Medulla oblongata (tissue), 1 donor: ENCODE data around the gene PFDN6.

Experiments
- DNase-seq: peaks from one replicate; pipeline ENCODE4 v3.0.0-alpha.2; 2015; ENCODE audit errors: extremely low spot score

The PFDN6 gene

GRCh38 chr6:33295621-33296369 is 6.4 kb downstream of the PFDN6 start:
- no peak for DNase-seq

DNA sequence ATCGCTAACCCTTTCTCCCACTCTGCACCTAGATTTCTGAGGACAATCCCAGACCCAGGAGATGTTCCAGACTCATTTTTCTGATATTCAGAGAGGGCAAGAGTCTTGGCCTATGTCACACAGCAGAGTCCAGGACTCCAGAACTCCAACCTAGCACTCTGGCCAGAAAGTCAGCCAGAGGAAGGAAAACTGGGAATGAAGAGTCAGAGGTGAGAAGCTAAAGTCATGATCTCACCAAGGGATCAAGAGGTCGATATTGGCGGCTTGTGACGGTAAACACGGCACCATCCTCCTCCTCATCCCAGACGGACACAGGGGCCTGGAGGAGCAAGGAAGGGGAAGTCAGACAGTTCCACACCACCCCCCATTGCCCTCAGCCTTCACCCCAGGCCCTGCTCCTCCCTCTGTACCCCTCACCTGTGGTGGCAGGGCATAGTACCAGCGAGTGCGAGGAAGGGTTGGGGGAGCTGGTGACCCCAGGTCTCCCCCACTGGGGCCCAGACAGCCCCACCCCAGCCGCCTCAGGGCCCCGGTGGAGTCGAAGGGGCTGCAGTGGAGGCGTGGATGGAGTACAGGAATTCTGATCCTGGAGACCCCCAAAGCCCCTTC is 7.5 kb downstream of the PFDN6 start:
- no peak for DNase-seq

- DNase-seq = no peak
These were observed 8.1 kb downstream of the PFDN6 start for GRCh38 chr6:33297406-33297955.

DNA sequence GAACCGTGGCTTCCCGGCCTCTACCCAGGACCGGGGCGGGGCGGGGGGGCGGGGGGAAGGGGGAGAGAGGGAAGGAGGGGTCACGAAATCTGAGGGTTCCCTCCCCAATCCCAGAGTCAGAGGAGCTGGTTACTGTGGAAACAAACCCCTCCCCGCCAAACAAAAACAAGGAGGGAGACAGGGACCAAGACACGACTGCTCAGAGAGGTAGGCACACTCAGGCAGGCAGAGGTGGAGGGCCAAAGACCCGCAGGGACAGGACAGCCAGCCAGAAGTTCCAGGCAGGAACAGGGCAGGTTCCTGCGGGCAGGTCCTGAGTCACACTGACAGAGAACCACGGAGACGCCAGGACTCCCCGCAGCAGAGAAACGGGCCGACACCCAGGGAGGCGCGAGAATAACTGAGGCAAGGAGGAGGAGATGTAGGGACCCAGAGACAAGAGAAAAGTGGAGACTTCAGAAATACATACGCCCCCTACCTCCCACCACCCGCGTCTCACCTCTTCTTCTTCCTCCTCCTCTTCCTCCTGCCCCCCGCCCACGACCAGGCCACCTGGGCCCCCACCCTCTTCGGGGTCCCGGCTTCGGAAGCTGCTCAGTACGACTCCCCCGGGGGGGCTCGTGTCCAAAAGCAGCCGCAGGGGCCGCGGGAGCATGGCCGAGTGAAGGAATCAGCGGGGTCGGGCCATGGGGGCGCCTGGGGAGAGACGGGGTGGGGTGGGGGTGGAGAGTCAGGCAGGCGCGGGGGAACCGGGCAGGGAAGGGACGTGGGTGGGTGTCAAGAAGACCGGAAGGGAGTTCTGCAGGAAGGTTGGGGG is 8.8 kb downstream of the PFDN6 start:
- DNase-seq = peak; percentile 72

DNA sequence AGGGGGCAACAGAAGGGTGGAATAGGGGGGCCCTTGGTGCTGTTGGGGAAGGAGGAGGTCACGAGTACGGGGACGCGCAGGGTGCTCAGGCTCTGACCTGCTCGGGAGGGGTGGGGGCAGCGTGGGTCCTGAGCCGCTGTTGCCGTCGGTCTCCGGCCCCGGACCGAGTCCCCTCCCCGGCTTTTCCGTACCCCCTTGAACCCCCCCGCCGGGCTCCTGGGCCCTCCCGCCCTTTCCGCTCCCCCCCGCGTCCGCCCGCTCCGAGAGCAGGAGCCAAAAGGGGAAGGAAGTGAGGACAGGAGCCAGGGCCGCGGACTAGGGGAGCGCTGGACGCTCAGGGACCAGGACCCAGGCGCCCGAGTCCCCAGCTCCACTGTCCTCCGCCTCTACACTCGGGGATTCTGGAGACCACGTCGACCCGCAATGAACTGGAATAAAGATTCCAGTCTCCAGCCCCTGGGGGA is 9.4 kb downstream of the PFDN6 start, which contains the start of gene RGL2:
Gene RGL2 (minus strand): TSS at position 170 of the 464 bp plus-strand sequence. CDS start 332 bp downstream, outside the sequence.
- peak; percentile 89 for DNase-seq

DNA sequence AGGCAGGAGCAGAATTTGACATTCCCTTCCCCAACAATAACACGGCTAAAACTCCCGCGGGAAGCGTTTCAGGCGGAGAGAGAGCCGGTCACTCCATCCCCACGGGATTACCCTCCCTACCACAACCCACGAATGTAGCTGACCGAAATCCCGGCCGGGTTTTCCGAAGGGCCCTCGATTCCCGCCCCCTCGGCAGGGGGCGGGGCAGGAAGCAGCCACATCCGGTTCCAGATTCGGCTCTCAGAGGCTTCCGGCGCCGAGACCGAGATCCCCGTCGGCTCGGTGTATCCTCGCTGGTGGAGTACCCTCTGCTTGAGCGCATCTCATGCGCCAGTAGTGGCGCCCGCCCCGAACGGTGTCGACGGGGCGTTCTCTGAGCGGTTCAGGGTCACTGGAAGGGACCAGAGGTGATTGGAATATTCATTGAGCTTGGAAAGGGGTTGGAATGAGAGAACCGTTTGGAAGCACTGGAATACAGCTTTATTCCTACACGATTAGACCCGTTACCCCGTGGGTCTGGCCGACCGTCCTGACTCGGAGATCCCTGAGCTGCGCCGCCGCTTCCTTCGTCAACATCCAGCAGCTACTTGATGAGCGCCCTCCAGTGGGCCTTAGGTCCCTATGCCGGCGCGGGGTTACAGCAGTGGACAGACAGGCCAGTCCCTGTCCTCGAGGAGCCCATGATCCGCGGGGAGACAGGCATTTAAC is 10.0 kb downstream of the PFDN6 start:
- peak; percentile 93 for DNase-seq

GRCh38 chr6:33301877-33302276 is 12.5 kb downstream of the PFDN6 start:
- DNase-seq = no peak

DNA sequence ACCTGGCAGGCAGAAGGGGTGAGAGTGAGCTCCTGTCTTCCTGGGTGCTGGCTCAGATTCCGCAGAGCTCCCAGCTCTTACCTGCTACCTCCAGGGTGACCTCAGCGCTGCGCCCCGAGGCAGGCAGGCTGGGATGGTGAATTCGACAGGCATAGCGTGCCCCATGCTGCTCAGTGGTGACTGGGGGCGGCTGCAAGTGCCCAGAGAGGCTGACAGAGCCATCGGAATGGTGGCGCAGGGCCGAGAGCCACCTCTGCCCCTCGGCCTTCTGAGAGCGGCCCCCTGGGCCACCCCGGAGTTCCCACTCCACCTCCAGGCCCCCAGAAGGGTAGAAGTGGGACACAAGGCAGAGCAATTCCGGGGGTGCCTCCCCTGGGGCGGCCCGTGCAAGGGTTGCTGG is 14.8 kb downstream of the PFDN6 start:
- no peak for DNase-seq

- DNase-seq = no peak
These were observed 15.7 kb downstream of the PFDN6 start for GRCh38 chr6:33305052-33305451.

DNA sequence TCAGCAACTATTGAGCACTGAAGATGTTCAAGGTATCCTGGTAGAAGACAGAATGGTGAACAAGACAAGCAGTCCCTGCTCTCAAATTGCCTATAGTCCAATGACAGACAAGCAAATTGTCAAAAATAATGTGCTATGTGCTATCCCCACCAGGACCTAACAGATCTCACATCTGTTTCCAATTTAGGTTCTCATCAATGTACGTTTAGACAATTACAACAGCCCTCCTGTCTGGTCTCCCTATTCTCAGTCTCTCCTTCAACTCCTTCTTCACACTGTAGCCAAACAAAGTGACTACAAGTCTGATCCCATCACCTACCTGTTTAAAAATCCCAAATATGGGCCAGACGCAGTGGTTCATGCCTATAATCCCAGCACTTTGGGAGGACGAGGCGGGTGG is 17.0 kb downstream of the PFDN6 start:
- no peak for DNase-seq

DNA sequence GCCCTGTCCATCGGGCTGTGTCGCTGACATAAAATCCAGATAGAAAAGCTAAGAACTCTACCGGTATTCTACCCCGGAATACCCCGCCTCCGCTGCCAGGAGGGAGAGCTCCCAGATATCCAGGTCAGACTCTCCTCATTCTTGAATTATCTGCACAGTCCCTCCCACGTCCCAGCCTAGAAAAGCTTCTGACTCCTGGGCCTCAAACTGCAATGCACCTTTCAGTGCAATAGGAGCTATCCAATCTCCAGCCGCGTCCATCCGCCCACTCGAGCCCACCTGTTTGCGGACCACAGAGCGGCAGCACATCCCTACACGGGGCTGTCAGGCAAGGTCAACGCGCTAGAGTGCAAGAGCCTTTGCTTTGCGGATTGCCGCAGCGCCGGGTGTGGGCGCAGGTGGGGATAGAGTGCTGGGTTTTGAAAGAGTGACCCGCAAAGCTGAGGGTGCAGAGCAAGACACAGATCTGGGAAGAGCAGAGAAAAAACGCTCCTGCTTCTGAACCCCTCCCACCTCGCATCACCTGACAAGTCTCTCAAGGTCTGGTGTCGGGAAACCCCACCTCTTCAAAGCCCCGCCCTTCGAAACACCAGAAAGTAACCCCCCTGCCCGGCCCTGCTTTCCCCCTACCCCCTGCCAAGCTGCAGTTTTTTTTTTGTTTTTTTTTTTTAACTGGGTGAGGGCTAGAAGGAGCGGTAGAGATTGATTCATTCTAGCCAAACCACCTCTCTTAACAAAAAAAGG is 23.1 kb downstream of the PFDN6 start:
- DNase-seq = peak; percentile 77

DNA sequence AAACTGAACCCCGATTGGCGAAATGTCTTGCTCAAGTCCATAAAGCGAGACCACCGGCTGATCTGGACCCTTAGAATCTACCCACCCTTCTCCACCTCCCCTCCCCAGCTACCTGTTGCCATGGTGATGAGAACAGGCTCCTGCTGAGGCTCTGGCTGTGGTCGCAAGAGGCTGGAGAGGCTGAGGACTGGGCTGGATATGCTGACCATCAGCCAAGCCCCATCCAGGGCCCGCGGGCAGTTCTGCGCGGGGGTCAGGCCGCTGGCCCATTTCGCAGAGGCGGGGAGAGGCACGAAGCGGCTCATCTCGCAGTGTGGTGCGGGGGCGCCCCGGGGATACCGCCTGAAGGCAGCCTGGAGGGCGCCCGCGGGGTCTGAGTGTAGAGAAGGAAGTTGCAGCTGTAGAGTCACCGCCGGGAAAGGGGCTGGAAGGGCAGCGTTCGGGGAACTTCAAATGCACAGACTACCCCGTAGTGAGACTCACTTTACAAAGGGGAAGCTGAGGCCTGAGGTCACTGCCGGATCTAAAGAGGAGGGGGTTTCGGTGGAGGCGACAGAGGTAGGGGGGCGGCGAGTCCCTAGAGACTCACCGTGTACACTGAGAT is 23.8 kb downstream of the PFDN6 start:
- DNase-seq = peak; percentile 49

GRCh38 chr6:33313709-33314514 is 24.5 kb downstream of the PFDN6 start, which contains the start of gene TAPBP:
TSS of gene TAPBP (minus strand) at chr6:33314078. CDS start at chr6:33314041, 37 bp downstream.
- peak; percentile 74 for DNase-seq

DNA sequence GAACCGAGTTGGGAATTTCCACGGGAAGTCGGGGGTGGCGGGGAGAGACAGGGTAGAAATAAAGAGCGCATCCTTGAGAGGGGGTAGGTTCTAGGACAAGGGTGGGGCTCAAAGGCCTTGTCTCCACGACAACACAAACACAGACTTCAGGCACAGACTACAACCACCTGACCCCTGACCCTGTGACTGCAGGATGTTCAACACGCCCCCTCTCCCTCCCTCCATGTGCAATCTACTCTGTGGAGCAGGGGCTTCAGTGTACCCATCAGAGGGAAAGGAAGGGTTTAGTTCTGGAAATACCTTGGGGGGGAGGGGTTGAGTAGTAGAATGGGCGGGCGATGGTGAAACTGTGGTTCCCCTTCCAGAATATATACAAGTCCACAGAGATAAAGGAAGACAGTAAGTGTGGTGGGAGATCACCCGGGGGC is 25.1 kb downstream of the PFDN6 start:
- DNase-seq = peak; percentile 67

DNA sequence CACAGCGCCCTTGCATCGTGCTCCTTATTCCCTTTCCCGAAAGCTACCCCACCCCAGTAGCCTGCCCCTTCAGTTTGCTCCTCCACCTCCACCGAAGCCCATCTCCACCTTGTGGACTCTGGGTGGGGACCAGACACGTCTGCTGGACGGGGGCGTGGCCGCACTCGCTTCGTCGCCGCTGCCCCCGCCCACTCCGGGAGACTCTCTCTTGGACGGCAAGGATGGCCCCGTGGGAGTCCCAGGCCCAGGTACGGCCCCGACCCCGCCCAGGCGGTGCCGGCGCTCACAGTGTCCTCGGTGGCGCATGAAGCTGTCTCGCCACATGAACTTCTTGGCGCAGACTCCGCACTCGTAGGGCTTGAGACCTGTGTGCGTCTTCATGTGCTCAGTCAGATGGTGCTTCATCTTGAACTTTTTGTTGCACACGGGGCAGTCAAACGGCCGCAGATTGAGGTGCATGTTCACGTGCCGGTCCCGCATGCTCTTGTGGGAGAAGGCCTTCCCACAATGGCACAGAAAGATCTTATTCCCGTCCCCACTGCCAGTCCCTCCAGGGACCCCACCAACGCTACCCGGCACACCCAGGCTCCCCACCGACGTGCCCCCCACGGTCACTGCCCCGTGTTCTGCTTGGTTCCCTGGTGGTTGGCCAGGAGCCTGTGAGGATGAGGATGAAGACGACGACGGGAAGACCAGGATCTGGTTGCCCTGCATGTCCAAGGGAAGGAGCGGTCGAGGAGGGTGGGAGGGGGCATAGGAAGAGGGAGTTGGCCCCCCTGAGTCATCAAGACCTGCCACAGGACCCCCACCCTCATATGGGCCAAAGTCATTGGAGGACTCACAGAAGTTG is 25.8 kb downstream of the PFDN6 start:
- DNase-seq = no peak

GRCh38 chr6:33315793-33316602 is 26.6 kb downstream of the PFDN6 start:
- no peak for DNase-seq

DNA sequence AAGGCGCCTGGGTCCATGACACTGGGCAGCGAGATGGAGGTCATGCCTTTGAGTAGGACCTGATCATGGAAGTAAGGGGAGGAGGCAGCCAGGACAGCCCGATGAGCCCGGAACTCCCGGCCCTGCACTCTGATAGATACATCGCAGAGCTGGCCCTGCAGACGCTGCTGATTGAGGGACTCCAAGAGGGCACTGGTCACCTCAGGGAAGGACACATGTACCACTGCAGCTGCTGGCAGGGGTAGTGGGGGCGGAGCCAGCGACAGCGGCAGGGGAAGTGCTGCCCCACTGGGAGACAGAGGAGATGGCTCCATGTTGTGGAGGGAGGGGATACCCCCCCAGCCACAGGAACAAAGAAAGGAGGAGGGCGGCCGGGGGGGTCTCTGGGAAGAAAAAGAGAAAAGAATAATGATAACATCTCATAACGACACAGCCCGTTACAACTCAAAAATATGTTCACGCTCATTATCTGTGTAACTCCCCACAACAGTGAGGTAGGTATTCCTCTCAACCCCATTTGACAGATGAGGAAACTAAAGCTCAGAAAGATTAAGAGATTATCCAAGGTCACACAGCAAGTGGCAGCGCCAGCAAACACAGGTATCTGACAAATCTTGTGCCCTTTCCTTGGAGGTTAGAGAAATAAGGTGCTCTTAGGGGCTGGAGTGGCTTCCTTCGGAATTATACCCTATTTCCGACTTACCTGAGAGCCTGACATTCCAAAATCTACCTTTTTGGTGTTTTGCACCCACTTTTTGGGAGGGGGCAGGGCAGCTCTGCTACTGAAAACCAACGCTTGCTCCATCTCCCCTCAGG is 27.4 kb downstream of the PFDN6 start:
- DNase-seq = peak; percentile 21
